AML-193 (cell line): Measurements from ENCODE around the gene TMEM132D.

ENCODE experiments used
- DNase-seq, 2 experiments: peaks; one replicate each; lab custom pipeline; 2025; lab: John Stamatoyannopoulos, UW

Gene TMEM132D

DNA sequence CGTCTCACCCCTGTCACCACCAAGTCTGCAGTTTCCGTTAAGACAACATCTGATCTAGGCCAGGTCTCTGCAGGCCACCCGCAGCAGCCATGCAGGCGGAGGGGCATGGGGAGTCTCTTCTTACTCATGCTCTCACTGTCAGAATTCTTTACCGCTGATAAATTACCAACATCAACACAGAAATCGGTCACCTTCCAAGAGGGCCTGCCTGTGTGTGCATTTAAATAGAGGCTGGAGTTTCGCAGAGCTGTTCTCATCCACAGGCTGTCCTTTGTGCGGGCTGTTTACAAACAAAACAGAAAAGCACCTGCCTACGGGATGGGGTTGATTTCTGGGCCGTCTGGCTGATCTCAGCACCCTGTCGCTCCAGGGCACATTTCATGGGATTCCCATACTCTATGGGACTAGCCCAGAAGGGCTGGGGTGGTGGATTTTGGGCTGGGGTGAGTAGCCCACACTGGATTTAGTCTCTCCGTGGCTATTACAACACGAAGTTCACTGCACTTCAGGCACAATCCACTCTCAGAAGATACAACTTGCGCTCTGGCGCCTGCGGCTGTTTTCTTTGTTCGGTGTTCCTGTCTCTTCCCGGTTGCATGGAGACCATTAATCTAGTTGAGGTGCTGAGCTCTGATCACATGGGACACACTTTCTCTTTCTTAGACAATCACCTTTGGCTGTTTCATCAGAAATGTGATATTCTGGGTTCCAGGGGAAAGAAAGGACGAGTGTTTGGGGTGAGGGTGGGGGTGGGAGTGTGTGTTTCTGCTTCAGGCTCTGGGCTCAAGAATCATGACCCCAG is 719.5 kb downstream of the TMEM132D start:
- DNase-seq: no peak

DNA sequence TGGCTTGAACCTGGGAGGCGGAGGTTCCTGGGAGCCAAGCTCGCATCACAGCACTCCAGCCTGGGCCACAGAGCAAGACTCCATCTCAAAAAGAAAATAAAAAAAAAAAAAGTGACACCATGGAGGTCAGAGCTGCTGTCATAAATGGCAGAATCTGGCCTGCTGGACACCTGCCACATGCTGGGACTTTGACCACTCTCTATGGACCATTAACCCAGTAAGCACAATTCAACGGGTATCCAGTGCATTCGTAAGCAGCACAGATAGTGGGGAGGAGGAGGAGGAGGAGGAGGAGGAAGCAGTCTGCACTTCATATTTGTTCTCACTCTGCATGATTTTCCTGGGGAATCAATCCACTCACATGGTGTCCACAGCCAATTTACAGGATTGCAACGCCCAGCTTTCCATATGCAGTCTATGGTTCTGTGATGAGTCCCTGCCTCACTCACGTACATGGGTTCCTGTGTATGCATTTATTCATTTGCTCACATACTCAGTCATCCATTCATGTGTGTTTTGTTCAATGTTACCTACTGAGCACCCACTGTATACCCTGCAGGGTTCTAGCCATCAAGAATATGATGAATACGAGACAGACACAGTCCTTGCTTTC is 723.8 kb downstream of the TMEM132D start:
- DNase-seq: no peak

DNA sequence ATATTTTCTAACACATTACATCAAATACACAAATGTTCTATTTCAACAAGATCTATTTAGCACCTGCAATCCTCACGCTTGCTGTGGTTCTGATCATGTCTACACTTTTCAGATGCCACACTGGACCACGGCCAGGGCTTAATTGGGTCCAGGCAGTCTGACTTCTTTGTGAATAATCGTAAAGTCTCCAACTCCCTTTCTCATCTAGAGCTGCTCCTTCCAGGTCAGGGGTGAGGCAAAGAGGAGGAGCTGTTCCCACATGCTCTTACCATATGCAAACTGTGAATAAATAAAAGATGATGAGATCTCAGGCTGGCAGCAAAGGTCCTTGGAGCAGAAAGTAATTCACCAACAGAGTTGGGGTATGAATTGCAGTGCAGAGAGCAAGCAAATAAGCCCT is 733.9 kb downstream of the TMEM132D start:
- no peak for DNase-seq

DNA sequence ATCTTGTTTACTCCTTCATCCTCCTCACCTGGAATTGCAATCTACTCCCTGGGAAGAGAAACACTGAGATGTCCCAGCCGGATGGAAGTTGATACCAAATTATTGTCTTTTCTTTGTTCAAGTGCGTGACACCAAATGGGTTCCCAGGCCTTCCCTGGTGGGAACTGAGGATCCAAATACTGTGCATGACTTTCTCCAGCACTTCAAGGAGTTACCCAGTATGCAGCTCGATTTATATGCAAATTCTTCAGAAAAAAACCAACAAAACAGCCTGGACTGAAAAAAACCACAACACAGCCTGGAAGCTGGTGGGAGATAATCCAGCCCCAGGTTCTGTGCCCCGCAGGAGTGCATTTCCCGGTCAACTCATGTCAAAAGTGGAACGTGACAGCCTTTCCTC is 740.0 kb downstream of the TMEM132D start:
- DNase-seq: no peak

DNA sequence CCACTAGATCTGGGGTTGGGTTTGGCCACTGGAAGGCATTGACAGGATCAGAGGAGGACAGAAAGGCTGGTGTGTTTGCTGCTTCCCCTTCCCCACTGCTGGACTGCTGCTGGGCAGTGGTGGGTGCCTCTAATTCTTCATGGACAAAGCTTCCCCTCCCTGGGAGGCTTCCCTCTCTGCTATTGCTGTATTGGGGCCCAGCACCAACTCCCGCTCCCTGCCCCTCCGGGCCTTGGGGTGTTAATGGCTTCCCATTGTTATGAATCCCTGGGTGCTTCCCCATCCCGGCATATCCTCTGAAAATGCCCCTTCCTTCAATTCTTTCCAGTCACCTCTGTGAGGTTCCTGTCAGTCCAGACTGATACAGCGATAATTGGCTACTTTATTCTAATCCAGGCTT is 740.4 kb downstream of the TMEM132D start:
- no peak for DNase-seq

DNA sequence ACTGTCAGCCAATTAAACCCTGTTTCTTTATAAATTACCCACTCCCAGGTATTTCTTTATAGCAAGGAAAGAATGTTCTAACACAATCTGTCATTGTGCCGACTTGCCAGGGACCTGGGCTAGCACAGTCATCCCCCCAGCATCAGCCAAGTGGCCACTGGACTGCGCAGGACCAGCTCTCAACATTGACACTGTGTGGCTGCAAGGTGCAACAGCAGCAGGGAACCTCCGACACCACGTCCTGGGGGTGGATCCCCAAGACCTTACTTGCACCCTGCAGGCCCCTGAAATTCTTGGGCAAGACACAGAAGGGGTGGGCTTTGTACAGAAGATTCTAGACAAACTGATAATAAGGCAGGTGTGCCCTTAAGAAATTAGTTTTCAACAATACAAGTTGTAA is 741.0 kb downstream of the TMEM132D start:
- no peak for DNase-seq

DNA sequence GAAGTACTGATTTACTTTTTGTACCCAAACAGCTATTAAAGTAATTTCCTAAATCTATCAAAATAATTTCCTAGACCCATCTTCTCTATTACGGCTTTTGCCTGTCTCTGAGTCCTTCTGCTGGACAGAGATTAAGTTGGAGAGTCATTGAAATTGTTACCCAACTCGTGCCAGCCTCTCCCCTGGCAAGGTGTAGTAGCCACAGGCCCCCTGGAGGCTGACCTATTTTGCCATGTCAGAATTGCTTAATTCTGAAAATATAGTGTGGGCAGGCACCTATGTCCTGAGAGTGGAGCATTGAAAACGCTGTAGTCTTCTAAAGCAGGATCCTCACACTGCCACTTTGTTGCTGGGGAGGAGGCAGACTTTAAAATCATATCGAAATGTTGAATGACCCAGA is 742.3 kb downstream of the TMEM132D start:
- DNase-seq: no peak

DNA sequence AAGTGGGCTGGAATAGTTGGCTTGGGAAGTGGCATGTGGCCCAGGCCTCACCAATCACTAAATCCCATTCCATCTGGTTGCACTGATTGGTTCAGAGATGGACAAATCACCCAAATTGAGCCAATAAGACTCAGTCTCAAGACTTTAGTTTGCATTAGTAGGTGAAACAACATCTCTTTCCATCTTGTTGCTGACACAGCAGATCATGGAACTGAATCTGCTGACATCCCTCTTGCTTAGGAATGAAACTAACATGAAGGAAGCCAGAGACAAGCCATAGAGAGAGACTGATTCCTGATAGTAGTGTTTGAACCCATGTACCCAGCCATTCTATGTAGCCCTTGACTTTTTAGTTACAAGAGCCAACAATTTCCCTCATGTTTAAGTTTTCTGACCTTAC is 743.5 kb downstream of the TMEM132D start:
- DNase-seq: no peak

DNA sequence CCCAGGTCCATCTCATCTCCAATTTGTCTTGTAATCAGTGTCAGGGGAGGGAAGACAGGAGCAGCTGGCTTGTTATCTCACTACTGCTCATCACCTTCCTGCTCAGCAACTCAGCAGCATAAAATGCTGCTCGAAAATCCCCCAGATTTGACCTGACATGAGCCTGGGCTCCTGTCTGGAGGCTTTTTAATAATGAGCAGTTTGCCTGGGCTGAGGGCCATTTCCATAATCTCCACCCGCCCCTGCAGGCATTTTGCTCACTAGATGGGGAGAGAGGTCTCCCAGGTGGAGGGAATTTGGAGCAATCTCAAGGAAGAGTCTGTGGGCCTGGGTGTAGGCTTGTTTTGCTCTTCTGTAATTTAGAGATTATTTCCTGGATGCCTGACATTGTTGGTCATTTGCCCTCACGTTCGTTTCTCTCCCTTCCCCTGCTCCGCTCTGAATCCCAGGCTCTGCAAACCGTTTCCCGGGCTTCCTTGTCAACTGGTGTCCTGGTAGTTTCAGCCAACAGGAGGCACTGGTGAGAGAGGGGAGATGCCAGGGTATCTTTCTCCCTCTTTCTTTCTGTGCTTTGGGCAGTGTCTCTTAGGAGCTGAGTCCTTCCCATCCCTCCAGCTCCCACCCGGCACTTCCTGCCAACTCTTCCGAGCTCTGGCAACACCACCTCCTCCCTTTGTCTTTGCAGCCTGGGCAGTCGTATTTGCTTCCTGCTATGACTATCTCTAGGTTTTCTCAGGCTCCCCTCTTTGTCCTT is 751.3 kb downstream of the TMEM132D start:
- no peak for DNase-seq

DNA sequence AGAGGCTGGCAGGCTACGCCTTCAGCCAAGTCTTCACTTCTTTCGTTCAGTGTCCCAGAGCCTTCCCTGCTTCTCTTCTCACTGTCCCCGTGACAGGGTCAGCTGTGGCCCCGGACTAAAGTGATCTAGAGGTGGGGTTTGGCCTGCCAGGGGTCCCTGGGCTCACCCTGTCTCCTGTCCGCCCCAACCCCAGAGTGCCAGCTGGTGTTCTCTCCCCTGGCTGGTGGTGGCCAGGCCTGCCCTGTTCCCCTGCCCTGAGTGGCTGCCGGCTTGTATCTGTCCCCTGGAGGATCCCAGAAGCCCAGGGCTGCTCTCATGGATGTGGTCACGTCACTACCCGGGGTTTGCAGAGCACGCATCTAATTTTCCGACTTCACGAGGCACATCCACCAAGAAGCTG is 753.1 kb downstream of the TMEM132D start:
- DNase-seq: no peak

DNA sequence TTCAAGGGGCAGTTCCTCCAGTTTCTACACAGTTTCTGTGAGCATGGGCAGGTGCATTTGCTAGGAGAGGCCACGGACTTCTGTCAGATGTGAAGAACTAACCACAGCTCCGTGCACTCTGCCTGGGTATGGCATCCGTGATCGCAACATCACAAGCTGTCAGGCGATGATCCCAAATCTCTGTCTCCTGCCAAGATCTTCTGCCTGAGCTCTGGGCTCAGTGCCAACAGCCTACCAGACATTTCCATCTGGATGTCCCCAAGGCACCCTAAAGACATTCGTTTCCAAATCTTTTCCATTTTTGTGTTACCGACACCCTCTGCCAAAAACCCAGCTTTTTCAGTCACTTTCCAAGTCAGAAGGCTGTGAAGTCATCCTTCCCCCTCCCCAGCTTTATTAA is 758.4 kb downstream of the TMEM132D start:
- no peak for DNase-seq

DNA sequence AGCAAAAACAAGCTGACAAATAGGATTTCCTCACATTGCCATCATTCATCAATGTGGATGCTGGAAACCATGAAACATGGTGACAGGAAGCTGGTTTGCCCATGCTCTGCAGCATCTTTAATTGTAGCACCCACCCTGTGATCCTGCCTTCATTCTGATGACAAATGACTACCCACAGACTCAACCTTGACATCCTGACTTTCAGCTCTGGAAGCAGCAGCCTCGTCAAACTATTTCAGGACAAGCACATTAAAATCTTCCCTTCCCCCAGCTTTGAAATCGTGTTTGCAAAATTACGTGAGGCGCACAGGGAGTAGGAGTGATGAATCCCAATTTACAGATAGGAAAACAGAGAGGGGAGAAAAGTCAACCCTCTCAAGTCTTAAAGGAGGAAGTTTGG is 765.0 kb downstream of the TMEM132D start:
- DNase-seq: no peak

DNA sequence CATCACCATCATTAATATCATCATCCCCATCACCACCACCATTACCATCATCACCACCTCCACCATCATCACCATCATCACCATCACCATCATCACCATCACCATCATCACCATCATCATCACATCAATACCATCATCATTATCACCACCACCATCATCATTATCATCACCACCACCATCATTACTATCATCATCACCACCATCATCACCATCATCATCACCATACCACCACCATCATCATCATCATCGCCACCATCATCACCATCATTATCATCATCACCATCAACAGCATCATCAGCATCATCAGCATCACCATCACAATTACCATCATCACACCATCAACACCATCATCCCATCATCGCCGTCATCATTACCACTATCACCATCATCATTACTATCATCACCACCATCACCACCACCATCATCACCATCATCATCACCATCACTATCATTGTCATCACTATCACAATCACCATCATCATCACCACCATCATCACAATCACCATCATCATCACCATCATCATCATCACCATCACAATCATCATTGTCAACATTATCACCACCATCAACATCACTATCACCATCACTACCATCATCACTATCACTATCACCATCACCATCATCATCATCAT is 767.0 kb downstream of the TMEM132D start:
- no peak for DNase-seq

DNA sequence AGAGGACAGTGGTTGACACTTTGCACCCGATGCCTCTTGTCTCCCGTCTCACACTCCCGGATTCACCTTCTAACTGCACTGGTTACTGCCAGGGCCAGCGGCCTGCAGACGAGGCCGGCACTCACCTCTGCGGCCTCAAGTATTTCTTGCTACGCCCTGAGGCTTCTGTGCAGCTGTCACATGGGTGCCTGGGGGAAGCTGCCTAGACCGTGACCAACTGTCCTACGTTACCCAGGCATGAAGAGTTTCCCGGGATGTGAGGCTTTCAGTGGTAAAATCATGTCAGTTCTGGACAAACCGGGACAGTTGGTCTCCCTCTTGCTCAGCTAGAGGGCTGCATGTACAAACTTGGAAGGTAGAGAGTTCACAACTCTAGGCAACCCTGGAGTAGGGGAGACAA is 776.1 kb downstream of the TMEM132D start:
- DNase-seq: no peak

DNA sequence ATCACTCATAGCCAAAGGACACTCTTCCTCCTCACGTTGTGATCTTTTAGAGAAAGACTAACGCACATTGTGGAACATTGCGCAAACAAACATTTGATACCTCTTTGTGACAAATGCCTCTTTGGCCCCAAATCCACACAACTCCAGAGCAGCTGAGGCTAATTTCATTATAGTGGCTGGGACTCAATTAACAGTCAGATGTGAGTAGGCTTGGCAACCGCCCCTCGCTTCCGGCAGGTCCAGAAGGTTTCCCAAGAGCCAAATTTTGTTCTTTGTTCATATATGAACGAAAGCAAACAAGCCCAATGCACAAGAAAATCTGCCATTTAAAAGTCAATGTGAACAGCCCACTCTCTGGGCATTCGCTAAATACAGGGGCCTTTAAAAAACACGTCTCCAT is 776.6 kb downstream of the TMEM132D start:
- DNase-seq: no peak

DNA sequence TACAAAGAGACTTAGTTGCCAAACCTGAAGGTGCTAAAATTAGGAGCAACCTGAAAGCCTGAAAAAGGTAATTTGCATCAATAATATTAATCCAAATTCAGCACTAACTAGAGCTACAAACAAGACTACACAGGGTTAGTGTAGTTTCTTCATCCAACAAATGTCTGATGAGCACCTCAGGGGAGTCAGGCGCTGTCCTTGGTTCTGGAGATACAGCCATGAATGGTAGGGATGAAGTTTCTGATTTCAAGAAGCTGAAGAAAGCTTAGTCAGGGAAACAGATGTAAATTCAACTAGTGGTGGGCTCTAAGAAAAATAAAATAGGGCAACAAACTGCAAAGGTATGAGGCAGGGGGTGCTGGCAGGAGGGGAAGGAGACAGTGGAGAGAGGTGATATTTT is 784.3 kb downstream of the TMEM132D start:
- no peak for DNase-seq

DNA sequence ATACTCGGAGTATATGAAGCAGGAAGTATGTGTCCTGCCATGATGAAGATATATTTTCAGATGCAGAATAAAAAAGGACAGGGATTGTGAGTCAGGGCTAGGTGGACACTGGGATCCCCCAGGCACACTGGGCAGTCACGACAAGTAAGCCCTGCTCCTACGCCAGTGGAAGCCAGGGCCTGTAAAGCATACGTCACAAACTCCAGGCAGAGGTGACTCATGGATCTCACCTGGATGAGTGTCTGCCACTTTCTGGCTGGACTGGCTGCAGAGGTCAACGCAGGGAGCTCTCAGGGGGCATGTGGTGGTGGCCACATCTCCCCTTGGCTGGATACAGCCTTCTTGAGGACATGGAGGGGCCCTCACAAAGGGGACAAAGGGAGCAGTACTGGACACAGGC is 788.3 kb downstream of the TMEM132D start:
- no peak for DNase-seq

DNA sequence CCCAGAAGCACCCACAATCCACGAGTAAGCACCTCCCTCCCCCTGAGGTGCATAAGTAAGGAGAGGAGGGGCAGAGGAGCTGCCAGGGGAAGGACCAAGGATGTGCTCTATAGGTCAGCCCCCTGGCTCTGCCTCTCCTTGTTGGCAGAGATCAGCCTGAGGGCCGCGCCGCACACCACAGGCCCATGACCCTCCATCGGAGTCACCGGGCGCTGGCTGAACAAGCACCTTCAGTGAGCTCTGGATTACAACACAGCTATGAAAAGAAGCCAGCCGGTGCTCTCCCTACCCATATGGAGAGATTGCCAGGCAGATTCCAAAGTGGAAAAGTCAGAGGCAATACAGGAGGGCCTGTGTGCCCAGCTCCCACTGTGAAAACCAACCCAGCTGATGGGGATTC is 793.2 kb downstream of the TMEM132D start:
- DNase-seq: no peak

DNA sequence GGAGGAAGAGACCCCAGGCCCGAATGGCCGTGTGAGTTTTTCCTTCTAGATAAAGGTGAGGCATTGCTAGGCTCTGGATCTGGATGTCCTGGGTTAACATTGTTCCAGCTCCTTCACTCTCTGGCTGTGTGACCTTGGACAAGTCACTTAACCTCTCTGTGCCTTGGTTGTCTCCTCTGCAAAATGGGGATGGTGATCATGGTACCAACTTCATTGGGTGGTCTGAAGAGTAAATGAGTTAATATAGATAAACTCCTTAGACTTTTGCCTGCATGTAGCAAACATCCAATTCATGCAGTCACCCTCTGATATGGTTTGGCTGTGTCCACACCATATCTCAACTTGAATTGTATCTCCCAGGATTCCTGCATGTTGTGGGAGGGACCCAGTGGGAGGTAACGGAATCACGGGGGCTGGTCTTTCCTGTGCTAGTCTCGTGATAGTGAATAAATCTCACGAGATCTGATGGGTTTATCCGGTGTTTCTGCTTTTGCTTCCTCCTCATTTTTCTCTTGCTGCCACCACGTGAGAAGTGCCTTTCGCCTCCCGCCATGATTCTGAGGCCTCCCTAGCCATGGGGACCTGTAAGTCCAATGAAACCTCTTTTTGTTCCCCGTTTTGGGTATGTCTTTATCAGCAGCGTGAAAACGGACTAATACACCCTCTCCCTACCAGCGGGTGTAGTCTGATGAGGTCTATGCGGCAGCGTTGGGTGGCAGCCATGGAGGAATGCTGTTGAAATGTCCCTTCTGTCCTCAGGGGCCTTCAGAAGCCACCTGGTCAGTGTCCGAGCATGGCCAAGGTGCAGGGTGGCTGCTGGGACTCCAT is 794.4 kb downstream of the TMEM132D start:
- DNase-seq: no peak

DNA sequence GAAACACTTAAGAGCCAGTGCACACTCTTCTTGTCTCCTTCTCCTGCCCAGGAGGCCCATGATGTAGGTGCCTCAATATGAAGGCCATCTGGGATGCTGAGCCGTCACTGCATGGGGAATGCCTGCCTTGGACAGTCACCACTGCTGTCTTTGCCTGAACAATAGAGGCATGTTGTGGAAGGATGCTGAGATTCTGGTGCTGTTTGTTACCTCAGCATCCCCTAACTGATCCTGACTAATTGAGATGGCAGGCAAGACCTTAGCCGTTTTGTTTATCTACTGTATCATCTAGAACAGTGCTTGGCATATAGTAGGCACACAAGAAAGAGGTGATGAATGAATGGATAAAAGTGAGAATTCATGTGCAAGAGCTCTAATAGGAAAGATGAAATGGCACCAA is 797.1 kb downstream of the TMEM132D start:
- DNase-seq: no peak

DNA sequence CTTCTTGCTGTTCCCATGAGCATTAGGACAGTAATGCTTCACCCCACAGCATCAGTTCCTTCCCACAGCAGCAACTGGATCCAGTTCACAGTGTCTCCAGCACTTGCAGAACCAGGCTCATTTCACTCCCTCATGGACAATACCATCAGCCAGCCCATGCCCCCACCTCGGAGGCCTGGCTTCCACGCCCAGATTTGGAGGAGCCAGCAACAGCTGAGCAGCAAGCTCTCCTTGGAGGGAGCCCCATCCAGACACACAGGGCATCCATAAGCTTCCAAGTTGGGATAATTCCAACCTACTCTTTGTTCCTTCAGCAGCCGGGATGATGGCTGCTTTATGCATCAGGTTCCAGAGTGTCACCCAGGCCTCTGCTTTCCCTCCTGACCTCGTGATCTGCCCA is 800.6 kb downstream of the TMEM132D start:
- DNase-seq: no peak

DNA sequence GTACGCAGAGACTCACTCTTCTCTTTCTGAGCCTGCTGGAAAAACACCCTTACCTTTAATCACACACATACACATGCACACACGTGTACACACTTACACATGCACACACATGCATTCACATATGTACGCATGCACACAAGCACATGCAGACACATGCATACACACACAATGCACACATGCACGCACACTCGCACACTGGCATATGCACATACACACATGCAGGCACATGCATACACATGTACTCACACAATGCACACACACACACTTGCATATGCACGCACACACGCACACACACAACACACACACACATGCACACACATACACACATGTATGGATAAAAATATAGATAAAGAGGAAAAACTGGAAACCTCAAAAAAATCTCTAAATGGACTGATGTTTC is 801.6 kb downstream of the TMEM132D start:
- DNase-seq: no peak
